ACHN (cell line): ENCODE data around the gene INF2.
"Not testable (repeated sequence)": the region's sequence is repeated elsewhere in the genome, so short reads cannot be mapped to it uniquely, and the experiment has no call there.

Experiments used
- DNase-seq: peaks from one replicate; pipeline ENCODE4 v3.0.0-alpha.2; 2015
- in situ Hi-C: cut with HindIII; loops from 2 replicates; pipeline ENCODE4 v1.10.0; 2017; ENCODE audit warnings: low sequenced_read_pairs, low pct_ligation_motif_present, low pct_unique_long_range_greater_than_20kb

Gene INF2

DNA sequence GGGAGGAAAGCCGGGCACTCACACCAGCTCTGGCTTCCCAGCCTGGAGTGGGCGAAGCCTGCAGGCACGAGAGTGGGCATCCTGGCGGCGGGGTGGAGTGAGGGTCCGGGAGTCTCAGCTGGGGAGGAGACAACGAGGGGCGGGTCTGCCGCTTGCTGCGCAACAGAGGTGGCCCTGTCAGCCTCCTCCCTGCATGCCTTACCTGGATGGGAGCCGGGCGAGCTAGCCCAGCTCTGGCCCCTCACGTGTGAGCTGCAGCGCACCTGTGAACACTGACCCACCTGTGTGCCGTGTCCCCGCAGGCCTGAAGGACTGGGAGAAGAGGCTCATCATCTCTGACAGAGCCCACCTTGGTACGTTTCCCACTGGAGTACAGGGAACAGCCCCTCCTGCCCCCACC, 49.6 kb downstream of the INF2 start:
- in situ Hi-C loops, result no loop called here
- no peak for DNase-seq

DNA sequence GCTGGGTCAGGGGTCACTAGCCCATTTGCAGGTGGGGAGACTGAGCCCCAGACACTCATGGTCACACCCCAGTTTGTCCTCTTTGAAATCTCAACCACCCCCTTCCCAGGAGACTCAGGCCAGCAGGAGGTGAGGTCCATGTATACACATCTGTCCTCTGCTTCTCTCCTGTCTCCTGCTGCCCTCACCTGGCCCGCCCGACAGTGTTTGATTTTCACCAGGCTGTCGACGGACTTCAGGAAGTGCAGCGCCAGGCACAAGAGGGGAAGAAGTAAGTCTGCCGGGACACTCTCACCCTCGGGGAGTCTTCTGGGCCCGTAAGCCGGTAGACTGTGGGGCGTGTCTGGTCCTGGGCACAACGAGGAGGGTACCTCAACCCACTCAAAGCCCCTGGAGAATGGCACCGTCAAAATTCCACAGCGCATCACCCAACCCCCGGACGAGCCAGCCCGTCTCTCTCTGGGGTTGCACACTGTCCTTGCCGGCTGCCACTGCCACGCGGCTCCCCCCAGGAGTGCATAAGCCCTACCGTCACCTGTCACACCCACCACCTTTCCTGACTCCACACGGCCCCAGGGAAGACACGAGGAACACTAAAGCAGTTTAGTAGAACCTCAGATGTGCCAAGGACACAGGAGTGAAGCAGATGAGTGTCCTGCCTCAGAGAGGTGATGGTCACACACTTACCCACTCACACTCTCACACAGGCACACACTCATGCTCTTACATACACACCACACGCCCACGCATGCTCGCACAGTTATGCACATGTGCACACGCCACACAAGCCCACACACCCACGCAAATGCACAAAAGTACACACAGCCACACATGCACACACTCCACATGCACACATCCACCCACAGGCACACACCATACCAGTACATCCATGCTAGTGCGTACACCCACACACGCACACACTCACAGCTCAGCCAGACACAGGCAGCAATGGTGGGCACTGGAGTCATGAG, 50.4 kb downstream of the INF2 start:
- in situ Hi-C loops, result no loop called here
- no peak for DNase-seq

DNA sequence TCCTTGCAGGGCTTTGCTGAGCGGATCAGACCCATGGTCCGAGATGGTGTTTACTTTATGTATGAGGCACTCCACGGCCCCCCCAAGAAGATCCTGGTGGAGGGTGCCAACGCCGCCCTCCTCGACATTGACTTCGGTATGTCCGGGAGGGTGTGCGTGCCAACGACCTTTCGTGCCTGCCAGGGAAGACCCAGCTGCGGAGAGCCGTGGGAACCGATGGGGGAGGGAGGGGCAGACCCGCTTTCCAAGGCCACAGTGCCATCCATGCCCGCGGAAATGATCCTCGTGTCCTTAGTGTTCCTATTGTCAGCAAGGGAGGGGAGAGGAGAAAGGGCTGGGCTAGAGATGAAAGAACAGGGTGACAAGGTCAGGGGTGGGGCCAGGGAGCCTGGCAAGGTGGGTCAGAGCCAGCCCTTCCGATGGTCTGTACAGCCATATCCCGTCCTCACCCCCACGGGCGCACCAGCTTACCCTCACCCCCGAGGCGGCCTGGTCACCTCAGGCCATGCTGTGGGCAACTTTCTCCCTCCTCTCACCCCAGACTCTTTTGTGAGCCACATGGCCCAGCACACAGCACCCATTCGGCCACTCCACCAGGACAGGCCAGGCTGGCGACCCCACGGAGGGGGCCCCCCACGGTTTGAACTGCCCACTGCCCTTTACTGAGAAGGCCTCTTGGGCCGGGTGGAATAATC, 51.8 kb downstream of the INF2 start:
- in situ Hi-C loops, result no loop called here
- no peak for DNase-seq

DNA sequence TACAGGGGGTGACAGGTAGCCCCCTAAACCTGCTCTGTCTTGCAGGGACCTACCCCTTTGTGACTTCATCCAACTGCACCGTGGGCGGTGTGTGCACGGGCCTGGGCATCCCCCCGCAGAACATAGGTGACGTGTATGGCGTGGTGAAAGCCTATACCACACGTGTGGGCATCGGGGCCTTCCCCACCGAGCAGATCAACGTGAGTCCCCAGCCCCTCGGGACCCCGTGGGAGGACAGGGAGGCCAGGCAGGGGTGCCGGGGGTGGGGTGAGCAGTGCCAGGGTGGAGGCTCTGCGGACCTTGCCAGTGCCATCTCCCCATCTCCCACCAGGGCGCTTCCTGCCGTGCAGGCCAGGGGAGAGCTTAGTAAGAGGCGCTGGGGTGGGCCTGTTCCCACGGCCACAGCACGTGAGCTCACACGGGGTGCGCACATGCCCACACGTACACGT, 52.4 kb downstream of the INF2 start:
- in situ Hi-C loops, result no loop called here
- DNase-seq, result no peak

DNA sequence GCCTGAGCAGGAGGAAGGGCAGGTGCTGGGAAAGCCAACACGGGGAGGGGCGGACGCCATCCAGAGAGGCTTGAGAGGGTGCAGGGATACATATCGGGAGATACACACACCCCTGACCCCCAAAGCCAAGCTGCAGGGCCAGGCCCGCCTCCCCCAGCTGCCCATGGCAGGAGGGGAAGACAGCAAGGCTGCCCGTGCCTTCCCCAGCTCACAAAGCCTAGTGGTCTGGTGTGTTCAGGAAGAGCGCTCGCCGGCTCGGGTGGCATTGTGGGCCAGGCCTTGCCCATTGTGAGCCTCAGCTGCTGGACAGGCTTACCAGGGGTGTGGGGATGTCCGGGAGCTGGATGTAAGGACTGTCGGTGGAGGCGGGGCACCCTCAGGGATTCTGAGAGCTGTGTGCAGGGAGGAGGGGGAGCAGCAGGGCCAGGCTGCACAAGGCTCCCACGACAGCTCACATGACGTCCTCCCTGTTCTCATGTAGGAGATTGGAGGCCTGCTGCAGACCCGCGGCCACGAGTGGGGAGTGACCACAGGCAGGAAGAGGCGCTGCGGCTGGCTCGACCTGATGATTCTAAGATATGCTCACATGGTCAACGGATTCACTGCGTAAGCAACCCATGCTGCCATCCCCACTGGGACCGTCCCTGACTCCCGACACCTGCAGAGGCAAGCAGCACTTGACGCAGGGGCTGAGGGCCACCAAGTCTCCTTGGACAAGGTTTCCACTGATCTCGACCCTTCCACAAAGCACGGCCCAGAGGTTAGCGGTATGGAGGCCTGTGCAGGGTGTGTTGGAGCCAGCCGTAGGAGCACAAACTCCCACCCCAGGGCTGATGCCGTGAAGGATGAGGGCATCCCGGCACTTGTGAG, 53.4 kb downstream of the INF2 start:
- DNase-seq, result no peak
- in situ Hi-C loops, result no loop called here

DNA sequence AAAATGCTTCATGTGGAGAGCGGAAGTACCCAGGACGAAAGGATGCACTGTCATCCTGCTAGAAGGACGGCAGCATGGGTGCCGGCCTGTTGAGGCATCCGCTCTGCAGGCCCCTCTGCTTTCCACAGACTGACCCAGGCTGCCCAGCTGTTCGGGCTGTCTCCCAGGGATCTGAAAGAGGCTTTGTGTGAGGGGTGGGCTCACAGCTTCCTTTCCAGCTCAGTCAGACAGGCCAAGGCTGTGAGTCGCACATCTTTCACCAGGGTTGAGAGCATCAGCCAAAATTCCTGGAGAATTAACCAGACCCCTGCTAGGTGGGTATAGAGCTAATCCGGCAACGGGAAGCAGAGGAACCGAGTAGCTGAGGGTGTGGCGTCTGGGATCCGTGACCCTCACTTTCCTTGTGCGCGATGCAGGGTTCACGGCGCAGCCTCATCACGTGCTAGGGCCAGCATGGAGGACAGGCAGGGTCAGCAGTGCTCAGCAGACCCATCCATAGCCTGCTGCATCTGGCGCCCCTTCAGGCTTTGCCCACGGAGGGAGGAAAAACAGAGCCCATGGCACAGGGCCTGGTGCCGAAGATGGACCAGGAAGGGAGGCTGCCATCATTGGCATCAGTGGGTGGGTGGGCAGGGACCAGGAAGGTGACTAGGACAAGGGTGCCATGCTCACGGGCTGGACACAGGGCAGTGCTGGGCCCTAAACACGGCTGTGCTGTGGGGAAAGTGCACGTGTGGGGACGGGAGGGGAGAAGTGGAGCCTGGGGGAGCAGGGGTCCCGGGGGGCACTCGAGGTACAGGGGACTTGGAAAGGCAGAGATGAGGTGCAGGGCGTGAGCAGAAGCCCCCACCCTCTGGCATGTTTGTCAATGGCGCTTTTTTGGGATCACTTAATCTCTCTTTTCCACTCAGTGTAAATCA, 54.3 kb downstream of the INF2 start:
- in situ Hi-C loops, result no loop called here
- no peak for DNase-seq

DNA sequence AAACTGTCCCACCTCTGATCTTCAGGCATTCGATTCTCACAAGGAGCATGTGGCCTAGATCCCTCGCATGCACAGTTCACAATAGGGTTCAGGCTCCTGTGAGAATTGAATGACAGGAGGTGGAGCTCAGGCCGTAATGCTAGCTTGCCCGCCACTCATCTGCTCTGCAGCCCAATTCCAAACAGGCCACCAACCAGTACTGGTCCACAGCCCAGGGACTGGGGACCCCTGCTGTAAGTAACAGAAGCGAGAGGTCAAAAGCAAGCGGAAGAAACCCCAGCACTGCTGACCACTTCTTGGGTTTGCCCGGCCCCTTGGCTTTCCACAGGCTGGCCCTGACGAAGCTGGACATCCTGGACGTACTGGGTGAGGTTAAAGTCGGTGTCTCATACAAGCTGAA, 55.1 kb downstream of the INF2 start:
- DNase-seq, result no peak
- in situ Hi-C loops, result no loop called here

DNA sequence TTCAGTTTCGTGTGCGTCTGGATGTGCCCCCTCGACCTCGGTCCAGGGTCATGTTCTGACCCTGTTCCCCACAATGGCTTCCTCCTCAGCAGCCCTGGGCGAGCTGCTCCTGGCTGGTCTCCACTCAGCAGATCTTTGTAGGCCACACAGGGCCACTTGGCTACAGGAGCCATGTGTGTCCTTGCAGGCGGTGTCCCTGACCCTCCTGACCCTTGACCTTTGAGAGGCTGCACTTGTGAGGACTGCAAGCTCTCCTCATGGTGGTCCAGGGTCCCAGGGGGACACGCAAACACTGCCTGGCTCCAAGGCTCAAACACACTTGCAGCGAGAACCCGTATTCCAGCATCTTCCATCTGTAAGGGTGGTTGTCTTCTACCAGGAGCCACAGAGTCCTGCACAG, 56.0 kb downstream of the INF2 start:
- DNase-seq, result no peak
- in situ Hi-C loops, result no loop called here

DNA sequence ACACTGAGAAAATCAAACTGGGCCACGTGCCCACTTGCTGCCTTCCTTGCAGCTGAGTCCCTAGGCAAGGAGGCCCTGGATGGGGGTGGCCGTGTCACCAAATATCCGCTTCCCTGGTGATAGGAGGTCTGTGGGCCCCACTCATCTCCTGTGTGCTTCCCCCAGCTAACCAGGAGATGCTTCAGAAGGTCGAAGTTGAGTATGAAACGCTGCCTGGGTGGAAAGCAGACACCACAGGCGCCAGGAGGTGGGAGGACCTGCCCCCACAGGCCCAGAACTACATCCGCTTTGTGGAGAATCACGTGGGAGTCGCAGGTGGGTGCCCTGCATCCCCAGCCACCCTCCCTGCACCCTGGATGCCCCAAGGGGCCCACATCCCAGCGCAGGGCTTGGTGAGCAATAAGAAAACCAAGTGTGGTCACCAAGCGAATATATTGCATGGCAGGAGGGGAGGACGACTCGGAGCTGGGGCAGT, 56.7 kb downstream of the INF2 start:
- DNase-seq, result no peak
- in situ Hi-C loops, result no loop called here

DNA sequence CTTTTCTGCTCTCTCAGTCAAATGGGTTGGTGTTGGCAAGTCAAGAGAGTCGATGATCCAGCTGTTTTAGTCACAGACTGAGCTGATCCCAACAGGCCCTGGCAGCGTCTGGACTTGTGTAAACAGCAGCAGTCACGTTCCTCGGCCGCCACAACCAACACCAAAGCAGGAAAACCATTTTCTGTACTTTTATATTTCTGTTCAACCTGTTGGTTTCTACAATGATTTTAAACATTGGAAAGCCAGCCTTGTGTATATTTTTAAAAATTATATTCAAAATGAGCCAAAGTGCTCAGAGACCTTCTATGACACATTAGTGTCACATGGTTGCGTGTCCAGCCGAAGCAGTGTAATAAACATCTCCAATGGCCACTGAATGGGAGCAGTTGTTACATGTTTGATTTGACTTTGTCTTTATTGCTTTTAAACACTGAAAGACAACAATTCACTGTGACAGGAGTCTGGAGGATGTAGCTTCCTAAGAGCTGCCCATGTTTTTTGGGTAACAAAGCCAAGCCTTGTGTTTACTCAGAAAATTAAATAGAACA, 57.6 kb downstream of the INF2 start:
- no peak for DNase-seq
- in situ Hi-C loops, result no loop called here

DNA sequence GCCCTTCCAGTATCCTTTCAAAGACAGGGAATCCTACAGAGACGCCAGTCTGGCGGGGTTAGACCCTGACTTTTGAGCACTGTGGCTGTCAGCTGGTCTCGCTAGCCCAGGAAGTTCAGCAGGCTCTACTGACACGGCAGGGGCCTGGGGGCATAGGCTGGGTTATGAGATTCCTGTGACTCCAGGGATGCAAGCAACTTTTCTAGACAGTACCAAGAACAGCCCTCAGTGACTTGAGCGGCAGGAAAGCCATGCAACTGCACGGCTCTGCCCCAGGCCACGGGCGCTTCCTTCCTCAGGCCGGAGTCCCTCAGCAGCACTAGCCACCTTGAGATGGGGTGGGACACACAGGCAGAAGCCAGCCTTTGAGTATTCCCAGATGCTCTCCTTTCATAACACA, 58.5 kb downstream of the INF2 start:
- in situ Hi-C loops, result no loop called here
- DNase-seq, result no peak

DNA sequence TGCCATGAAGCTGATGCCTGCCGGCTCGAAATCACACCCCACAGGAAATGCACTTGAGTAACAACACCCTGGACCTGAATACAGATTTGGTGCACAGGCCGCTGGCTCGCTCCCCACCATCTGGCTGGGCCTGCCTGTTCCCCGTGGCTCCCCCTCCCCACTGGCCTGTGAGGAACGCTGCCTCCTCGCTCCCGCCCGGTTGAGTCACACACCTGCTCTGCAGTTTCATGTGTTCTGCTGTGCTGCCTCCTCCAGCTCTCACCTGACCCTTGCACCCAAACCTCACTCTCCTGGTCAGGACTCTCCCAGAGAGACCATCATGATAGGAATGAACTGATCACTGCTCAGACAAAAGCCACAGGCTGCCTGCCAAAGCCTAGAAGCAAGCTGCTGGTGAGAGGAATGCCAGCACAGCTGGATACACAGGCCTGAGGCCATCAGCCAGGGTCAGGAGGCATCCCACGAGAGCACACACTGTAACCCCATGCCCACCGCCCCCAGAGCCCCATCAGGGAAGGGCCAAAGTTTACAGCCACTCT, 59.8 kb downstream of the INF2 start:
- no peak for DNase-seq
- in situ Hi-C loops, result no loop called here

DNA sequence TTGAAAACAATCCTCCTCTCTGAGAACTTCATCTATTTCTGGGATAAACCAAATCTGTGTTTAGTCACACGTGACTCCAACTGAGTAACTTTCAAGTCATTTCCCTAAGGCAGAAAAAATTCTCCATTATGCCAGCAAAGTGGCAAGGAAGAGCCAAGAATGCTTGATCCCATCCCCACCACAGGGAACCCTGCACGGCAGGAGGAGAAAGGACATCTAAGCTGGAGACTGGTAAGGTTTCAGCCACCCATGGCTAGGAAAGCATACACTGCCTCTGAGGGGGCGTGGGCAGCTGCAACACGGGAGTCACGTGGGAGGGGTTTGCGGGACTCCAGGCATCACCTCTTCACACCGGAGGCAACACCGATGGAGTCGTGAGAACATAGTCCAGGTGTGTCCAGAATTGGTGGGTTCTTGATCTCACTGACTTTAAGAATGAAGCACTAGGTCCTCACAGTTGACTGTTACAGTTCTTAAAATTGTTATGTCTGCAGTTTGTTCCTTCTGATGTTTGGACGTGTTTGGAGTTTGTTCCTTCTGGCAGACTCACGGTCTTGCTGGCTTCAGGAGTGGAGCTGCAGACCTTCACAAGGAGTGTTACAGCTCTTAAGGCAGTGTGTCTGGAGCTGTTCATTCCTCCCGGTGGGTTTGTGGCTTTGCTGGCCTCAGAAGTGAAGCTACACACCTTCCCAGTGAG, 60.8 kb downstream of the INF2 start:
- in situ Hi-C loops, result loop anchor here (10.0 kb wide), 1 partner anchor 75 kb away; no protein-coding TSS in a partner anchor

DNA sequence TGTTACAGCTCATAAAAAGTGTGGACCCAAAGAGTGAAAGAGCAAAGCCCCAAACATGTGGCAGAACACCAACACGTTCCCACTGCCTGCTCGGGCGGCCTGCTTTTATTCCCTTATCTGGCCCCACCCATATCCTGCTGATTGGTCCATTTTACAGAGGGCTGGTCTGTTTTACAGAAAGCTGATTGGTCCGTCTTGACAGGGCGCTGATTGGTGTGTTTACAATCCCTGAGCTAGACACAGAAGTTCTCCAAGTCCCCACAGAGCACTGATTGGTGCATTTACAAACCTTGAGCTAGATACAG, 61.3 kb downstream of the INF2 start:
- DNase-seq, result not testable (repeated sequence)
- in situ Hi-C loops, result loop anchor here (10.0 kb wide), 1 partner anchor 74 kb away; no protein-coding TSS in a partner anchor

More for the DNA sequence above, 60.8 kb downstream of the INF2 start:
- no peak for DNase-seq

DNA sequence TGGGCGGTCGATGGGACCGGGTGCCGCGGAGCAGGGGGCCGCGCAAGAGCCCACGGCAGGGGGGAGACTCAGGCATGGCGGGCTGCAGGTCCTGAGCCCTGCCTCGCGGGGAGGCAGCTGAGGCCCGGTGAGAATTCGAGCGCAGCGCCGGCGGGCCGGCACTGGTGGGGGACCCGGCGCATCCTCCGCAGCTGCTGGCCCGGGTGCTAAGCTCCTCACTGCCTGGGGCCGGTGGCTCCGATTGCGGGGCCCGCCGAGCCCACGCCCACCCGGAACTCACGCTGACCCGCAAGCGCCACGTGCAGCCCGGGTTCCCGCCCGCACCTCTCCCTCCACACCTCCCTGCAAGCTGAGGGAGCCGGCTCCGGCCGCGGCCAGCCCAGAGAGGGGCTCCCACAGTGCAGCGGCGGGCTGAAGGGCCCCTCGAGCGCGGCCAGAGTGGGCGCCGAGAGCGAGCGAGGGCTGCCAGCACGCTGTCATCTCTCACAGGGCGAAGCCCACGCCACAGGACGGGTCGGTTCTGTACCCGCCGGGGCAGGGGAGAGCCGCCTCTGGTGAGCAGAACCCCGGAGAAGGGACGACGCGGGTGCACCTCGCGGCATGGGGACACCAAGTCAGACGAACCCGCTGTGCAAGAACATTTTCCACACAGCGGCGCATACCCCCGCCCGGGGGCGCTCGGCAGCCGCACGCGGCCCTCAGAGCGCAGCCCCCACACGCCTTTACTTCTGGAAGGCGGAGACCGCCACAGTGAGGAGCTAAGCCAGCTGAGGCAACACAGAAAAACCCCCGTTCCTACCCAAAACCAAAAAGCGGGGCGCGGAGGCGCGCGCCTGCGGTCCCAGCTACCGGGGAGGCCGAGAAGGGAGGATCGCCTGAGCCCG, 62.4 kb downstream of the INF2 start:
- in situ Hi-C loops, result loop anchor here (10.0 kb wide), 1 partner anchor 73 kb away; no protein-coding TSS in a partner anchor
- no peak for DNase-seq

DNA sequence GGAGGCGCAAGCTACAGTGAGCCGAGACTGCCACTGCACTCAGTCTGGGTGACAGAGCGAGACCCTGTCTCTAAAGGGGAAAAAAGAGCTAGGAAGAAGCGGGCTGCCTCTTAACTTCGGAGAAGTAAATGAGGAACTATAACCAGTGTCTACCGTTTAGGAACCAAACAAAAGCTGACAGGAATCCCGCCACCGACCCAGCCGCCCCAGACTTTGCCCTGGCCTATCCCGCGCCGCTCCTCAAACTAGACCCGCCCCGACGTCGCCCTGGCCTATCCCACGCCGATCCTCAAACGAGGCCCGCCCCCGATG, 63.0 kb downstream of the INF2 start:
- in situ Hi-C loops, result loop anchor here (10.0 kb wide), 1 partner anchor 72 kb away; no protein-coding TSS in a partner anchor
- no peak for DNase-seq
